SK-N-MC (cell line): Measurements from ENCODE around the gene APCS.

Experiments
- DNase-seq: peaks from one replicate; pipeline ENCODE4 v3.0.0-alpha.2; 2011; ENCODE audit warnings: low read depth, low spot score
- H3K27ac ChIP-seq: fragments of 200-600 bp; sonication (generic); 2 replicates; pipeline ENCODE4 v1.5.1; 2016; ENCODE audit warnings: mixed run types
- H3K36me3 ChIP-seq: fragments of 200-600 bp; sonication (generic); 2 replicates; pipeline ENCODE4 v1.6.1; 2017; ENCODE audit warnings: antibody characterized with exemption, low read length, mixed read lengths; ENCODE audit not compliant: insufficient read depth
- H3K4me3 ChIP-seq: fragments of 200-600 bp; sonication (generic); 2 replicates; pipeline ENCODE4 v1.5.1; 2016
- H3K9ac ChIP-seq: fragments of 200-600 bp; sonication (generic); 2 replicates; pipeline ENCODE4 v1.8.0; 2017; ENCODE audit warnings: mixed run types, mixed read lengths; ENCODE audit not compliant: insufficient read length
- H3K9me3 ChIP-seq: fragments of 200-600 bp; sonication (generic); 2 replicates; pipeline ENCODE4 v1.6.1; 2017; ENCODE audit warnings: low read depth, mild to moderate bottlenecking, antibody characterized with exemption, low read length, moderate library complexity, mixed read lengths
- EZH2 ChIP-seq: fragments of 200-600 bp; sonication (generic); IDR thresholded peaks from one replicate; pipeline ENCODE4 v1.6.1; 2017; ENCODE audit warnings: antibody characterized with exemption
- FOXP2 ChIP-seq: optimal IDR thresholded peaks from 2 replicates; pipeline ENCODE3; 2011; ENCODE audit warnings: mild to moderate bottlenecking, moderate library complexity; ENCODE audit not compliant: insufficient read depth; ENCODE audit errors: extremely low read length, control extremely low read depth
- POLR2AphosphoS5 ChIP-seq: IDR thresholded peaks from 2 replicates; pipeline ENCODE4 v1.6.1; 2012; ENCODE audit warnings: mild to moderate bottlenecking, low read depth, low read length, borderline replicate concordance

The APCS gene

DNA sequence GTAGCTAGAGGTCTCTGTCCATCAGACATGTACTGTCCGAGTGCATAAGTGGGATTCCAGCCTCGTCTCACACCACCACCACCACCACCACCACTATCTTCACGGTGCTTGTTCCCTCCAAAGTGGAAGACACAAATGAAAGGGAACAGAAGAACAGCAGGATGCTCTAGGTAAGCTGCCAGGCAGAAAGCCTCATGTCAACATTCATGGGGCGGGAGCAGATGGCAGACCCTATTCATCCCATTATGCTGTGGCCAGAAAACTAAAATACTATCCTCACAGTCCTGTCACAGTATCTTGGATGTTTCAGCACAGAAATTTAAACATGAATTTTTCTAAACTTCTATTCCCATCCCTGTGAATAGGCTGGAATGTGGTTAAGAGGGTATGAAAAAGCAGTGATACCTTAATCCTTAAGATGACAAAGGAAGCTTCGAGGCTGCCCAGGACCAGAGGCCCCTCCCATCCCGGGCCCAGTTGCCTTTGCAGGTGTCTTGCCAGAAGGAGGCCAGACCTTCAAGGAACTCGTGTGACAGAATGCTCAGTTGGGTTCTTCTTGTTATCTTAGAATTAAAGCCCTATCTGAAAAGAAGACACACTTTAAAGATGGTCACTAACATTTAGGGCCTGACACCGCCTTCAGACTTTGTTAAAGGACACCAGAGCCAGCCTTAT is 24.7 kb downstream of the APCS start:
- Histone ChIP-seq H3K9ac (no peak overlapping the region), H3K4me3 (no peak overlapping the region), H3K27ac (no peak overlapping the region), H3K36me3 (no peaks in the 10 kb centered on the region), H3K9me3 (no peaks in the 10 kb centered on the region)
- TF ChIP-seq POLR2AphosphoS5, result no peak
- no peak for TF ChIP-seq EZH2
- no peak for TF ChIP-seq FOXP2
- no peak for DNase-seq

DNA sequence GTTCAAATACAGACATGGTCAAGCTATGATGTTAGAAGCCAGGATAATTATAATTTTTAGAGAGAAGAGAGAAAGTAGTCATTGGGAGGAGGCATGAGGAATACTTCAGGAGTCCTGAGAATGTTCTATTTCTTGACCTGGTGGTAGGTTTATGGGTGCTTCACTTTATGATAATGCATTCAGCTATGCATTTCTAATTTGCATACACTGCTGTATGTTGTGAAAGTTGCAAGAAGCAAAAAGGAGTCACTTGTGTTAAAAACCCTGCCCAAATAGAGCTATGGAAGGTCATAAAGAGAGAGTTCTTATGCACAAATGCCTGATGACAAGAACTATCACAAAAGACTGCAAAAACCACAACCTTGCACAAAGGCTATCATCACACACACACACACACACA is 45.3 kb downstream of the APCS start:
- no peaks in the 10 kb centered on the region for H3K9me3 ChIP-seq
- no peaks in the 10 kb centered on the region for H3K36me3 ChIP-seq
- H3K9ac ChIP-seq, result no peak overlapping the region
- H3K4me3 ChIP-seq, result no peak overlapping the region
- TF ChIP-seq POLR2AphosphoS5, result no peak
- TF ChIP-seq EZH2, result no peak
- no peak for TF ChIP-seq FOXP2
- DNase-seq, result no peak
- no peak overlapping the region for H3K27ac ChIP-seq
